NCI-H345 (cell line): Measurements from ENCODE around the gene NMNAT2.
"Not testable (repeated sequence)": the region's sequence is repeated elsewhere in the genome, so short reads cannot be mapped to it uniquely, and the experiment has no call there.

Experiments used
- DNase-seq: peaks from one replicate; lab custom pipeline; 2025; lab: John Stamatoyannopoulos, UW

Gene NMNAT2

GRCh38 chr1:183285746-183286145 lies 132.4 kb downstream of the NMNAT2 start:
- no peak for DNase-seq

GRCh38 chr1:183285256-183285655 lies 132.9 kb downstream of the NMNAT2 start:
- no peak for DNase-seq

GRCh38 chr1:183284086-183284485 lies 134.1 kb downstream of the NMNAT2 start:
- DNase-seq, result peak; percentile 56

GRCh38 chr1:183283286-183283685 lies 134.9 kb downstream of the NMNAT2 start:
- DNase-seq, result no peak

GRCh38 chr1:183282101-183282855 lies 135.9 kb downstream of the NMNAT2 start:
- no peak for DNase-seq

GRCh38 chr1:183281553-183282091 lies 136.6 kb downstream of the NMNAT2 start:
- peak; percentile 82 for DNase-seq

GRCh38 chr1:183281039-183281438 lies 137.1 kb downstream of the NMNAT2 start:
- DNase-seq, result no peak

GRCh38 chr1:183279835-183280234 lies 138.3 kb downstream of the NMNAT2 start:
- no peak for DNase-seq

GRCh38 chr1:183278739-183279591 lies 139.2 kb downstream of the NMNAT2 start:
- DNase-seq, result no peak

GRCh38 chr1:183277821-183278738 lies 140.1 kb downstream of the NMNAT2 start:
- no peak for DNase-seq

- no peak for DNase-seq
These were observed 141.6 kb downstream of the NMNAT2 start for GRCh38 chr1:183276386-183277080.

GRCh38 chr1:183275322-183275721 lies 142.9 kb downstream of the NMNAT2 start:
- DNase-seq, result no peak

- DNase-seq, result no peak
These were observed 143.3 kb downstream of the NMNAT2 start for GRCh38 chr1:183274836-183275235.

- not testable (repeated sequence) for DNase-seq
These were observed 144.2 kb downstream of the NMNAT2 start for GRCh38 chr1:183273984-183274383.

GRCh38 chr1:183273300-183273699 lies 144.9 kb downstream of the NMNAT2 start:
- no peak for DNase-seq

- no peak for DNase-seq
These were observed 145.8 kb downstream of the NMNAT2 start for GRCh38 chr1:183272390-183272848.

- no peak for DNase-seq
These were observed 147.5 kb downstream of the NMNAT2 start for GRCh38 chr1:183270541-183271141.

GRCh38 chr1:183267646-183268431 lies 150.3 kb downstream of the NMNAT2 start:
- no peak for DNase-seq

- DNase-seq, result no peak
These were observed 154.1 kb downstream of the NMNAT2 start for GRCh38 chr1:183263886-183264602.
